HG02870 (cell line): ENCODE results near the gene FKBP2.

ENCODE experiments used
- ATAC-seq: cut with Tn5 transposase; IDR thresholded peaks from one replicate; pipeline ENCODE4 v1.9.1; 2021; ENCODE audit warnings: mild to moderate bottlenecking, moderate library complexity; ENCODE audit not compliant: unreplicated experiment

Gene FKBP2

DNA sequence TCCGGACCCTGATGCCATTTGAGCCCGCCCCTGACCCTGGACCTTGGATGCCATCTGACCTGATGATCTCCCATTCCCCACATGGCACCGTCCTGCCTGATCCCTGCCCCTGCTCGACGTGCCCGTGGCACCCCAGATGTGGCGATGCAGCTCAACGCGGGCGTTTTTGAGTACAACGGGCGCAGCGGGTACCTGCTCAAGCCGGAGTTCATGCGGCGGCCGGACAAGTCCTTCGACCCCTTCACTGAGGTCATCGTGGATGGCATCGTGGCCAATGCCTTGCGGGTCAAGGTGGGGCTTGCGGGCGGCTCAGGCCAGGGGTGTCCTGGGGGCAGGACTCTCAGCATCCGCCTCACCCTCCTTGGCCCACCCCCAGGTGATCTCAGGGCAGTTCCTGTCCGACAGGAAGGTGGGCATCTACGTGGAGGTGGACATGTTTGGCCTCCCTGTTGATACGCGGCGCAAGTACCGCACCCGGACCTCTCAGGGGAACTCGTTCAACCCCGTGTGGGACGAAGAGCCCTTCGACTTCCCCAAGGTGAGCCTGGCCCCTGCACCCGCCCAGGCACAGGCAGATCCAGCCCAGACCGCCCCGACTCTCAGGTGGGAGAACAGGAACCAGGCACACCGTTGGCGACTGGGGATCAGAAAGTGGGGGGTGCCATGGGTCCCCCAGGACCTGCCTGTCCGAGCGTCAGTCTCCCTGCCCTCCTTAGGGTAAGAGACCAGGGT, 21.5 kb downstream of the FKBP2 start:
- no peak for ATAC-seq

- no peak for ATAC-seq
These were observed 22.4 kb downstream of the FKBP2 start for GRCh38 chr11:64263021-64263946.

DNA sequence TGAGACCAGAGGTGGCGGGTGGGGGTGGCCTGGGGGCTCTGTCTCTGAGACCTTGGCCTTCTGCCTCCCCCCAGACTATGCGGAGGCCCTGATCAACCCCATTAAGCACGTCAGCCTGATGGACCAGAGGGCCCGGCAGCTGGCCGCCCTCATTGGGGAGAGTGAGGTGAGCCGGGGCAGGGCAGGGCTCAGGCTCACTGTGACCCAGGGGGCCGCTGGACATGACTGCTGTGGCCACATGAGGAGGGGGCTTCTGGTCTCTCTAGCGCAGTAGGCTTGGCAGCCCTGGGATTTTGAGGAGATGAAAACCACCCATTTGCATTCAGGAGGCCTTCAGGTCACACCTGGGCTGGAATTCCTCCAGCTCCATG, 23.0 kb downstream of the FKBP2 start:
- ATAC-seq, result no peak

DNA sequence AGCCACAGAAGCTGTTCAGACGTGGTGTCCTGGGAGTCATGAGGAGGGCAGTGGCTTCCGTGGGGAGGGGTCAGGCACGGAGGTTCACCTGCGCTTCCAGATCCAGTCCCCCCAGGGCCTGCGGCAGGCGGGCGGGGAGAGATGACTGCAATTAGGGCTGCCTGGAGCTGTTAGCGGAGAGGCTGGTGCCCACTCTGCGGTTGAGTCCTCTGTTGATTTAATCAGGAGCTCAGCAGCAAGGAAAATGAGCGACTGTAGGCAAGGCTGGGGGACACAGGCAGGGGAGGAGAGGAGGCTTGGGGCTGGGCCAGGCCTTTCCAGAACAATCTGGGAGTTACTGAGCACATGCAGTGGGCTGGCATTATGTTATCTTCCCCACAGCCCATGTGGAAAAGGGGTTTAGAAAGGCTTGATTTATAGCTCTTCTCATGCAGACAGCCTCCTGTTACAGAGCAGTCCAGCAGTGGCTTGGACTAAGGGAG, 23.5 kb downstream of the FKBP2 start:
- ATAC-seq, result no peak

DNA sequence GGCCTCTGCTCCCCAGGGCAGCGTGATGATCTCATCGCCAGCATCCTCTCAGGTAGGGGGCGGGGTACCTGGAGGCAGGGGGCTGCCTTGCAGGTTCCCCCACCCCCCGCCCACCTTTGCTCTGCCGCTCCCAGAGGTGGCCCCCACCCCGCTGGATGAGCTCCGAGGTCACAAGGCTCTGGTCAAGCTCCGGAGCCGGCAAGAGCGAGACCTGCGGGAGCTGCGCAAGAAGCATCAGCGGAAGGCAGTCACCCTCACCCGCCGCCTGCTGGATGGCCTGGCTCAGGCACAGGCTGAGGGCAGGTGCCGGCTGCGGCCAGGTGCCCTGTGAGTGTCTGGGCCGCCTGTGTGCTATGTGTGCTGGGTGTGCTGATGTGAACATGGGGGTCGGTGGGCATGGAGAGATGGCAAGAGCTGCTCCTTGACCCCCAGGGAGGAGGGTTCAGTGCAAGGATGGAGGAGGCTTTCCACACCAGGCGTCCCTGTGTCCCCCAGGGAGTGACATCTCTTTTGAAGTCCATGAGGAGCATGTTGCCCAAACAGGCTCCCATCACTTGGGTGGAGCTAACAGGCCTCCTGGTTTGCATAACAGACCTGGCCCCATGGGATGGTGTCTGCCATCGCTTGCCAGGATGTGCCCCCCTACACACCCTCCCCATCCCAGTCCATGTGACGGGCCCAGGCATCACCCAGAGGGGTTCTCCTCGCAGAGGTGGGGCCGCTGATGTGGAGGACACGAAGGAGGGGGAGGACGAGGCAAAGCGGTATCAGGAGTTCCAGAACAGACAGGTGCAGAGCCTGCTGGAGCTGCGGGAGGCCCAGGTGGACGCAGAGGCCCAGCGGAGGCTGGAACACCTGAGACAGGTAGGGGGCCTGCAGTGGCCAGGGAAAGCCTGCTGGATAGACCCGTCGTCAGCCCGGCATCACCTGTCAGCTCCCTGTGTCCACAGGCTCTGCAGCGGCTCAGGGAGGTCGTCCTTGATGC, 24.6 kb downstream of the FKBP2 start:
- ATAC-seq, result no peak

- no peak for ATAC-seq
These were observed 25.4 kb downstream of the FKBP2 start for GRCh38 chr11:64266339-64266738.

- no peak for ATAC-seq
These were observed 26.5 kb downstream of the FKBP2 start for GRCh38 chr11:64267207-64267945.

- ATAC-seq, result no peak
These were observed 27.4 kb downstream of the FKBP2 start for GRCh38 chr11:64268025-64268892.

- no peak for ATAC-seq
These were observed 28.1 kb downstream of the FKBP2 start for GRCh38 chr11:64268893-64269539.

DNA sequence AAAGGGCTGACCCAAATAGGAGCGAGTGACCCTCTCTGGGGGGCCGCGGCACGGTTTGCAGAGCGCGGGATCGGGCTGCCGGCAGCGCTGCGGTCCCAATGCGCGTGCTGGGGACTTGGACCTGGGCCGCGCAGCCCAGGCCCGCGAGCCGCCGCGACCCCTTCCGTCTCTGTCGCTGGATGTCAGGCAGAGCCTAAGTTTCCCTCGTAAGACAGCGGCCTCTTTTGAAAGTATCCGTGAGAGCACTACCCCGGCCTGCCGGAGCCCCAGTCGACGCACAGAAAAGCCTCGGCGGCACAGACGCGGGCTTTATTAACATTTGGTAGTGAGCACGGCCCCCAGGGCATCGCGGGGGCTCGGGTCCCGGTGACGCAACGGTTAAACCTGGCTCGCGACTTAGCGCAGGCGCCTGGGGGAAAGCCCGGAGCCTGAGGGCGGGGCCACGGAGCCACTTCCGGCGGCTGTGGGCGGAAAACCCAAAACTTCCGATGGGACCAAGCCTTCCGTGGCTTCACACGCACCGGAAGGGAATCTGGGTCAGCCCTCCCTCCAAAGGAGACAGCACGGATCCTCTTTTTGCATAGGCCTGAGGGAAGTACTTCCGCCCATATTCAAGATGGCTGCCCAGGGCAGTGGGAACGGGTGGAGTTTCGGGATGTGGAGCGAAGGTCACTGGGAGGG, 28.8 kb downstream of the FKBP2 start:
- peak; percentile 65 for ATAC-seq

GRCh38 chr11:64275031-64275800, 34.3 kb downstream of the FKBP2 start:
- ATAC-seq, result no peak

- no peak for ATAC-seq
These were observed 34.9 kb downstream of the FKBP2 start for GRCh38 chr11:64275841-64276240.

DNA sequence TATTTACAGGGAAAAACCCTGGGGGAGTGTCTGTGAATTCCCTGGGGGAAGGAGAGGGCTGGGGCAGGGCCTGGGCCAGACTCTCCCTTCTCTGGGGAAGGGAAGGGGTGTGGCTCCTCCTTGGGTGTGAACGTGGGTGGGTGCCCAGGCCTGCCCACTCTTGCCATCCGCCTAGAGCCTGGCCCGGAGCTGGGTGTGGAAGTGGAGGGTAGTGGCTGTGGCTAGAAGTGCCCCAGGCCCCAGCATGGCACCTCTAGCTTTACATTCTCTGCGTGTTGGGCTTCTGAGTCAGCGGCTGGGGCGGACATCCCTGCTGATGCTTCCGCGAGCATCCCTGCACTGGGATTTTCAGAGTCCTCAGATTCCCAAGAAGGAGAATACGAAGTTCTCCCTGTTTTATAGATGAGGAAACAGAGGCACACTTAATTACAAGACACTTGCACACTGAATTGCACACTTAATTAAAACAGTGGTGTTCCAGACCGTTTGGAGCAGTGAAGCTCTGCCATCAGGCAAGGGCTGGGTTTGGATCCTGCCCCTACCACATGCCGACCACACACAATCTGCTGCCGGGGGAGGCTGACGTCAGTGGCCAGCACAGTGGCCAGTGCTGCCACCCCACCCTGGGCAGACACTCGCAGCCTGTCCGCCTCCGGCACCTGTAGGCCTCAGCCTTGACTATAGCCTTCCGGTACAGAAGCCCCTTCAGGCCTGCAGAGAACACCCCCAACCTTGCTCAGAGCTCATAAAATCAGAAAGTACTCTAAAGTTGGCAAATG, 35.9 kb downstream of the FKBP2 start:
- no peak for ATAC-seq

DNA sequence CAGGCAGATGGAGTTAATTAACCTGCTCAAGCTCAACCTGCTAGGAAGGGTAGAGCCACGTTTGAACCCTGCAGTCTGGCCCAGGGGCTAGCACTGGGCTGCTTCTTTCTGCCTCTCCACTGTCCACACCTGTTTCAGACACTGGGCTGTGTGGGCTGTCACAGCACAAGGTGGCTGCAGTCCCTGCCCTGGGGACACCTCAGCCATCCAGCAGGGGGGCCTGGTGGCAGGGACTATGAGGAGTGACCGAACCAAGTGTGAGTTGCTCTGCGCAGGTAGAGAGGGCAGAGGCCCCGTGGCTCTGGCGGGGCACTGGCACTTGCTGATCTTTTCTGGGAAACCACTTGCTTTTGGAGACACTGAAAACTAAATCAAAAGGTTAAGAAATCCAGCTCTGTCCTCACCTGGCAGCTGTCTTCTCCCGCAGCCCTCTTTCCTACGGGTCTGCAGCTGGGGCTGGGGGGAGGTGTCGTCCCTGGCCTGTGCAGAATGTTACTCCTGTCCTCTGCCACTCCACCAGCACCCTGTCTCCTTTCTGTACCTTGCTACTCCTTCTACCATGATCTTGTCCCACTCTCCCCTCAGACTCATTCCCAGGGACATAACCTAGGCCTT, 37.8 kb downstream of the FKBP2 start:
- no peak for ATAC-seq

DNA sequence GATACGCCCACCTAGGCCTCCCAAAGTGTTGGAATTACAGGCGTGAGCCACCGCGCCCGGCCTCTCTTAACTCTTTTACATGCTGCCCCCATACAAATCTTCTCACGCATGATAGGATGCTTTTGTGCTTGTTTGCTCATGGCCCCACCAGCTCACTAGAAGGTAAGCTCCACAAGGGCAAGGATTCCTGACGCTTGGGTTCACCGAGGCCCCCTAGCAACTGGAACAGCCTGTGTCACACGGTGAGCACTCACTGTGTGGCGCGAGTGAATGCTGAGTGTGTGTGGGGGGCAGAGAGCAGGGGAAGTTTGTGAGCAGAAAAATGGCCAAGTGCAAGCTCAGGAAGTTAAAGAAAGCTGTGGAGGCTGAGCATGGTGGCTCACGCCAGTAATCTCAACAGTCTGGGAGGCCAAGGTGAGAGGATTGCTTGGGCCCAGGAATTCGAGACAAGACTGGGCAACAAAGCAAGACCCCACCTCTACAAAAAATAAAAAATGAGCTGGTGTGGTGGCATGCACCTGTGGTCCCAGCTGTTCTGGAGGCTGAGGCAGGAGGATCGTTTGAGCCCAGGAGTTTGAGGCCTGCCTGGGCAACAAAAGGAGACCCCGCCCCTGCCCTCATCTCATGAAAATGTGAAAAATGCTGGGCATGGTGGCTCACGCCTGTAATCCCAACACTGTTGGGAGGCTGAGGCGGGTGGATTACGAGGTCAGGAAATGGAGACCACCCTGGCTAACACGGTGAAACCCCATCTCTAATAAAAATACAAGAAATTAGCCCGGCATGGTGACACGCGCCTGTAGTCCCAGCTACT, 41.3 kb downstream of the FKBP2 start:
- no peak for ATAC-seq
